NCI-H146 treated with DMSO at 0.1 percent for 48 hours (cell line): ENCODE results near the gene GPR3.

Source experiments
- DNase-seq: peaks from one replicate; lab custom pipeline; 2025; ENCODE audit not compliant: unreplicated experiment; lab: John Stamatoyannopoulos, UW

Gene GPR3

DNA sequence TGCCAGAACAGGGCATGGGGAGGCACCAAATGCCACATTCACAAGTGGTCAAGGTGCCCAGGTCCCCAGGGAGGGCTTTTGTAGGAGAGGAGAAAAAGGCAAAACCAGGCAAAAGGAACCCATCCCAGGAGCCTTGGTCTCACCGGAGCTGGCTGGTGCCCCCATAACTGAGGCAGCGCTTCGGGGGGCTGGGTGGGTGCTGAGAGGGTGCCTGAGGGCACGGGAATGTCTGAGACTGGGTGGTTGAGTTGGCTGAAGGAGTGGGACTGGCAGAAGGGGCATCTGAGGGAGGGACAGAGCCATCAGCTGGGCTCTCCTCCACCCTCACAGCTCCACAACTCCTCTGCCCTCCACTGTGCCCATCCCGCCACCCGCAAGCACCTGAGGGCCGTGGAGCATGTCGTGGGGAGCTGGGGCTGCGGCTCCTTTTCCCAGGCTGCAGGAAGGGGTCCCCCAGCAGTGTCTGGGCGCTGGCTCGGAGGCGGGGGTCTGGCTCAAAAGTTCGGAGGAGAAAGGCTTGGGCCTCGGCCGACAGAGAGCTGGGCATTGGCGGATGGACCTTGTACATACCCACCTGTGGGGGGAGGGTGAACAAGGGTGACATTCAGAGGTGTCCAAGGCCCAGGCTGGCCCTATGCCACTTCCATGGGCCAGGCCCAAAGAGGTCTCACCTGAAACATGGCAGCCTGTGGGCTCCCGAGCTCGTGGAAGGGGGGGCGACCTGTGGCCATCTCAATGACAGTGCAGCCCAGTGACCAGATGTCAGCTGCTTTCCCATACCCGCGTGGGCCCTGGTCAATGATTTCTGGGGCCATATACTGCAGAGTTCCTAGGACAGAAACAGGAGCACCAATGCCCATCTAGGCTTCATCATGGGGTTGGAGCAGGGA, 34.1 kb upstream of the GPR3 start:
- DNase-seq: no peak

- DNase-seq: no peak
Measured at GRCh38 chr1:27358928-27359313, 33.5 kb upstream of the GPR3 start.

DNA sequence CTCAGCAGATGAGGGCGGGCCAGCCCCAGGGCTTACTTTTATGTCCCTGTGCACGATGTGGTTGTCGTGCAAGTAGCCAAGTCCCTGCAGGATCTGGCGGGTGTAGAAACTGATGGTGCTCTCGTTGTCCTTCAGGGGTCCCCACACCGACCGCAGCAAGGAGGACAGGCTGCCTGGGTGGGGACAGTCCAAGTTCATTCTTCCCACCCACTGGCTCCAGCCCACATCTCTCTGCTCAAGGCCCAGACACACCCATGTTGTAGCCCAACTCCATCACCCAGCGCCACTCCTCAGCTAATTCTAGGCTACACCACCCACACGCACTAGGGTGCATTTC, 32.6 kb upstream of the GPR3 start:
- no peak for DNase-seq

GRCh38 chr1:27360159-27361043, 32.0 kb upstream of the GPR3 start:
- no peak for DNase-seq

- no peak for DNase-seq
Measured at GRCh38 chr1:27361044-27361402, 31.4 kb upstream of the GPR3 start.

DNA sequence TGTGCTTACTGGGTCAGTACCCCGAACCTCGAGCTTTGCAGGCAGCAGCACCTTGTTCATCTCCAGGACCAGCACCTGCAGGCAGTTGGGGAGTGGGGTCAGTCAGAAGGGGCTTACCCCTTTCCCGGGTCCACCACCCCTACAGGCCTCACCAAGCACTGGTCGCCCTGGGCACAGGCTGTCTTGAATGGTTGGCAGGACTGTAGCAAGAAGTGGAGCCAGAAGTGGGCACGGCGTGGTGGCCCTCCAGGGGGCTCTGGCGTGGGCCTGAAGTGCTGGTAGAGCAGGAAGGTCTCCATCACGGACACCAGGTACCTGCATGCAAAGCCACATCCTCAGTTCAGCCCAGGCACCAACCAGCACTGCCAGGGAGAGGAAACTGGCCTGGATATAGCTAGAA, 30.9 kb upstream of the GPR3 start:
- no peak for DNase-seq

DNA sequence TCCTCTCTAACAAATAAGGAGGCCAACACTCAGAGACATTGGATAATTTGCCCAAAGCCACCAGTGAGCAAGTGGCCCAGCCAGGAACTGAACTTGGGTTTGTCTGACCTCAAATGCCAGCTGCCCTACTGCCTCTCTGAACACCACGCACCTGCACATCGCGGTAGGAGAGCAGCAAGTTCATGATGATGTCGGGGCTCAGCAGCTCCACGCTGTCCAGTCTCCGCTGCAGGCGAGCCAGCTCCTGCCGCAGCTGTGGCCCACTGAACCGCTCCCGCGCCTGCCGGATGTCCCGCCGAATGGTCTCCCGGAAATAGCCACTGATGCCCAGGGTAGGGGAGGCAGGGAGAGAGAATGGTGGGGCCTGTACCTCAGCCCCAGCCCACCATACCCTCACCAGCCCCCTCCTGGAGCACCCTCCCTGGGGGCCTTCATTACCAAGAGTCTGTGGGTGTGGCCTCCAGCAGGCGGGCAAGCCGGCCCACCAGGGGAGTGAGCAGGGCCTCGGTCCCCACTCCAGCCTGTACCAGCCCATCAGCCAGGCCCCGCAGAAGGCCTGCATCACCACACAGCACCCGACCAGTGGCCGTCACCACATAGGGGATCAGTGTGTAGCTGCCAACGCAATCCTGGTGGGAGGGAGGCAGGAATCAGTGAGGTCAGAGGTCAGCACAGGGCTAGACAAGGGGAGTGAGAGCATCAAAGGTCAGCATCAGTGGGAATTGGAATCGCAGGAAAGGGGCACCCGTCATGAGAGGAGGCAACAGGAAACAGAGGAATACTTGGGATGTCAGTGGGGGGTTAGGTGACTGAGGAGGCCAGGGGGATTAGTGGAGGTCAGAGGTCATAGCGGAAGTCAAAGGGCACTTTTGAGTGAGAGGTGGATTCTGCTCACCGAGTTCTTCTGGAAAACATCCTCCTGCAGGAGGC, 28.4 kb upstream of the GPR3 start:
- no peak for DNase-seq

GRCh38 chr1:27364696-27365371, 27.6 kb upstream of the GPR3 start:
- no peak for DNase-seq

GRCh38 chr1:27365372-27366112, 26.9 kb upstream of the GPR3 start:
- DNase-seq: peak; percentile 71

DNA sequence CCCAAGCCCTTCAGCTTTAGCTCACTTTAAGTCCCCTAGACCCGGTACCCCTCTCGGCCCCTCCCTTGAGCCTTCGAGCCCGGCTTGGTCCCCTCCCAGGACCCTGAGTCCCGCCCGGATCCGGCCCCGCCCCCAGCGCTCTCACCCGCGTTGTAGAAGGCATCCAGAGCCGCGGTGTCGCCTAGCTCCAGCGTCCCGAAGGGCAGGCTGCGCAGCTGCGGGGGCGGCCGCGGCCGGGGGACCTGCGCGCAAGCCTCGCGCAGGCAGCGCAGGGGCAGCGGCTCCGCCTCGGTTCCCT, 26.4 kb upstream of the GPR3 start:
- DNase-seq: peak; percentile 19

GRCh38 chr1:27366411-27367159, 25.8 kb upstream of the GPR3 start, which contains the start of gene MAP3K6:
MAP3K6 (minus strand) TSS chr1:27366961; CDS start chr1:27366597, 364 bp downstream.
- peak; percentile 13 for DNase-seq

DNA sequence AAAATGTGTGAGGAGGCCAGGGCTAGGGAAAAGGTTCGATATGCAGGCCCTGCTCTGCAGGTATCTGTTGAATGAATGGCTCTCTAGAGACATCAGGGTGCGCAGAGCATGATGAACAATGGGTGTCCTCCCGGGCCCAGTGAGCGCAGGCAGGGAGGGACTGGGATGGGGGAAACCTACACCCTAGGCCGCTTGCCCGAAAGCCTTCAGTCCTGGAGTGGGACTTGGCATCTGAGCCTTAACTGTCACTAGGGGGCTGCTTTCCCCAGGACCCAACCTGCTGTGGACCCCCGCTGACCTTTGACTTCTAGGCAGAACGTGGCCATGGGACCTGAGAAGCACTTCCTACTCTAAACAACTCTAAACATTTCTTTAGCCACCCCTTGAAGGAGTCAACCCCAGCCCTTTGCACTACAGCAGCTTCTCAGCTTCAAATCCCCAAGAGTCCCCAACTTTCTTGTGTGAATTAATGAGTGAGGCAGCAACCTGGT, 25.2 kb upstream of the GPR3 start:
- no peak for DNase-seq

DNA sequence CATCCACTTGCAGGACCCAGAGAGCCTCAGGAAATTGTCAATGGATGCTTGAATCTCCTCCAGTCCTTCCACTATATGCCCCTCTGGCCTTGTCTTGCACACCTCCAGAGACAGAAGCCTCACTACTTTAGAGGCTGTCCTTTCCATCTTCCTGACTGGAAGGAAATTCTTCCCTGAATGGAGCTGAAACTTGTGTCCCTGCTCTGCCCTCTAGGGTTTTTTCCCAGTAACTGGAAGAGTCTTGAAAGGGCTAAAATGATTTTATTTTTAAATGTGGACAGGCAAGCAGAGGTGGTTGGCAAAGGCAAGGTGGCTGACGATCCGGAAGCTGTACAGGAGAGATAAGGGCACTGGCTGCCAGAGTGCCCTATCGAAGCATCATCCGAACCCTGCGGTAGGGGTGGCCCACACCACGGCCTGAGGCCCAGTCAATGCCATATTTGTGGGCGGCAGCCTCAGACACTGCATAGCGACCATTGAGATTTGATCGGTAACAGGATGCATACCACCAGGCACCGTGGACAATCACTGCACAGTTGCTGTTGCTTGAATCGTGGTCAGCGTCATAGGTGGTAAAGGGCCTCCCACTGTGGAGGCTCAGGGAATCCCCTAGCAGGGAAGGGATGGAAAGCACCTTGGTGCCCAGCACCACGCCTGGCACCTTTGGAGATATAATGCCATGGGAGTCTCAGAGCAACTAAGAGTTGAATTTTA, 23.4 kb upstream of the GPR3 start:
- no peak for DNase-seq

GRCh38 chr1:27372022-27372807, 20.2 kb upstream of the GPR3 start:
- DNase-seq: no peak

- no peak for DNase-seq
Measured at GRCh38 chr1:27372808-27373690, 19.4 kb upstream of the GPR3 start.

DNA sequence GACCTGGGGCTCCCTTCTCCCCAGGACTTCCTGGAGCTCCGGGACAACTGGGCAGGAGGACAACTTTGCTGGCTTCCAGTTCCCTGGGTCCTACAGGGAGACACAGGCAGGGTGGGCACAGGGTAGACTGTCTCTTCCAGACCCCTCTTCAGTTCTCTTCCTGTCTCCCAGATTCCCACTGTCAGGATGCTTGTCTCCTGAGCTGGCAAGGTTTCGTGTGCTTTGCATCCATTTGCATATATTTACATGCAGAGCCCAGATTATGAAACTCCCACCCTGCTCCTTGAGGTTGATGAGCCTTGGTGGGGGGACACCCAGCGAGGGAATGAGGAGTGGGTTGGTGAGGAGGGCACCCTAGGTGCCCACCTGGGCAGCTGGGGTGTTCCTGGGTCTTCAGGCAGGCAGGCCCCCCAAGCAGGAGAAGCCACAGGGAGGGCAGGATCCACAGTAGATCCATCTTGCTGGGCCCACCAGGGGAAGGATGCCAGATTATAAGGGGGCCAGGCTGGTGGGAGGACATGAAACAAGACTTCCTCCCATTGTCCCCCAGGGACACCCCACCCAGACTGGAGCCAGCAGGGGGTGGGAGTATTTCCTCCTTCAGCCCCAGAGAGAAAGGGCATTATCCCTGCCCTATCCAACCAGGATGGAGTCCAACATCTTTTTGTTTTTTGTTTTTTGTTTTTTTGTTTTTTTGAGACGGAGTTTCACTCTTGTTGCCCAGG, 17.9 kb upstream of the GPR3 start, which contains the start of gene FCN3:
Gene FCN3, minus strand, starts transcription at position 463 of the 725 bp plus-strand sequence. Its CDS starts 6 bp downstream, at position 457.
- no peak for DNase-seq
